ENCODE measurements around the gene DNAJC30.

DNA sequence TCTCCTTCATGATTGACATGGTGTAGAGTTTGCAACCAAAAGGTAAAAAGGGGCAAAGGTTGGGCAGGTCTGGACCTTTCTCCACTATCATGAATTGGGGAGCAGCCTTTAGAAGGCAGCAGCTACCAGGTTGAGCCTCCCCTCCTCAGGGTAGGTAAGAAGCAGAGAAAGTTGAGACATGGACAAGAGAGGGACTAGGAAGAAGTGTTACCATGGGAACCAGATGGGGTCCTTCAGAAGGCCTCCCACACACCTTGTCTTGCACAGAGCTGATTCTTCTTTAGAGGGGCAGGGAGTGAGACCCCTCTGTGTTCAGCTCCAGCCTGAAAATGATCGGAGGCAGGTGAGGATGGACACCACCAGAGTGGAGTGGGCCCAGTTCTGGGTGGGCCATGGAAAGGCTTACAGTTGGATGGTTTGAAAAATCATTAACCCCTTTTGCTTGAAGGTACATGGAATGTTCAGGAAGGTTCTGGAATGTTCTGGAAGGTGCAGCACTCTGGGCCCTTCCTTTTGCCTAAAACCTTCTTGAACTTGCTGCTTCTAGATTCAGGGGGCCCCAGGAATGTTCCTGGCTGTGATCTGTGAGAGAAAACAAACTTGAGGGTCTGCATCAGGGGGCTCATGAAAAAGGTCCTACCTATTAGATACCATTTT lies 8.7 kb downstream of the DNAJC30 start:
- TF ChIP-seq, protein P1, sequence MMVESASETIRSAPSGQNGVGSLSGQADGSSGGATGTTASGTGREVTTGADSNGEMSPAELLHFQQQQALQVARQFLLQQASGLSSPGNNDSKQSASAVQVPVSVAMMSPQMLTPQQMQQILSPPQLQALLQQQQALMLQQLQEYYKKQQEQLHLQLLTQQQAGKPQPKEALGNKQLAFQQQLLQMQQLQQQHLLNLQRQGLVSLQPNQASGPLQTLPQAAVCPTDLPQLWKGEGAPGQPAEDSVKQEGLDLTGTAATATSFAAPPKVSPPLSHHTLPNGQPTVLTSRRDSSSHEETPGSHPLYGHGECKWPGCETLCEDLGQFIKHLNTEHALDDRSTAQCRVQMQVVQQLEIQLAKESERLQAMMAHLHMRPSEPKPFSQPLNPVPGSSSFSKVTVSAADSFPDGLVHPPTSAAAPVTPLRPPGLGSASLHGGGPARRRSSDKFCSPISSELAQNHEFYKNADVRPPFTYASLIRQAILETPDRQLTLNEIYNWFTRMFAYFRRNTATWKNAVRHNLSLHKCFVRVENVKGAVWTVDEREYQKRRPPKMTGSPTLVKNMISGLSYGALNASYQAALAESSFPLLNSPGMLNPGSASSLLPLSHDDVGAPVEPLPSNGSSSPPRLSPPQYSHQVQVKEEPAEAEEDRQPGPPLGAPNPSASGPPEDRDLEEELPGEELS (CRISPR knock-in tag; IDR thresholded peaks at IDR 0.05), result no peak
- TF ChIP-seq NR1H2 (CRISPR knock-in tag; IDR thresholded peaks at IDR 0.05) (no peak), SP1 (CRISPR knock-in tag; conservative IDR thresholded peaks at IDR 0.05) (no peak)
- TF ChIP-seq, protein P2, sequence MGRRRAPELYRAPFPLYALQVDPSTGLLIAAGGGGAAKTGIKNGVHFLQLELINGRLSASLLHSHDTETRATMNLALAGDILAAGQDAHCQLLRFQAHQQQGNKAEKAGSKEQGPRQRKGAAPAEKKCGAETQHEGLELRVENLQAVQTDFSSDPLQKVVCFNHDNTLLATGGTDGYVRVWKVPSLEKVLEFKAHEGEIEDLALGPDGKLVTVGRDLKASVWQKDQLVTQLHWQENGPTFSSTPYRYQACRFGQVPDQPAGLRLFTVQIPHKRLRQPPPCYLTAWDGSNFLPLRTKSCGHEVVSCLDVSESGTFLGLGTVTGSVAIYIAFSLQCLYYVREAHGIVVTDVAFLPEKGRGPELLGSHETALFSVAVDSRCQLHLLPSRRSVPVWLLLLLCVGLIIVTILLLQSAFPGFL (CRISPR knock-in tag; IDR thresholded peaks at IDR 0.05; ENCODE audit: borderline replicate concordance), result no peak
- TF ChIP-seq, protein P3, sequence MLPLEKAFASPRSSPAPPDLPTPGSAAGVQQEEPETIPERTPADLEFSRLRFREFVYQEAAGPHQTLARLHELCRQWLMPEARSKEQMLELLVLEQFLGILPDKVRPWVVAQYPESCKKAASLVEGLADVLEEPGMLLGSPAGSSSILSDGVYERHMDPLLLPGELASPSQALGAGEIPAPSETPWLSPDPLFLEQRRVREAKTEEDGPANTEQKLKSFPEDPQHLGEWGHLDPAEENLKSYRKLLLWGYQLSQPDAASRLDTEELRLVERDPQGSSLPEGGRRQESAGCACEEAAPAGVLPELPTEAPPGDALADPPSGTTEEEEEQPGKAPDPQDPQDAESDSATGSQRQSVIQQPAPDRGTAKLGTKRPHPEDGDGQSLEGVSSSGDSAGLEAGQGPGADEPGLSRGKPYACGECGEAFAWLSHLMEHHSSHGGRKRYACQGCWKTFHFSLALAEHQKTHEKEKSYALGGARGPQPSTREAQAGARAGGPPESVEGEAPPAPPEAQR (CRISPR knock-in tag; IDR thresholded peaks at IDR 0.05), result no peak
- TF ChIP-seq, protein P4, sequence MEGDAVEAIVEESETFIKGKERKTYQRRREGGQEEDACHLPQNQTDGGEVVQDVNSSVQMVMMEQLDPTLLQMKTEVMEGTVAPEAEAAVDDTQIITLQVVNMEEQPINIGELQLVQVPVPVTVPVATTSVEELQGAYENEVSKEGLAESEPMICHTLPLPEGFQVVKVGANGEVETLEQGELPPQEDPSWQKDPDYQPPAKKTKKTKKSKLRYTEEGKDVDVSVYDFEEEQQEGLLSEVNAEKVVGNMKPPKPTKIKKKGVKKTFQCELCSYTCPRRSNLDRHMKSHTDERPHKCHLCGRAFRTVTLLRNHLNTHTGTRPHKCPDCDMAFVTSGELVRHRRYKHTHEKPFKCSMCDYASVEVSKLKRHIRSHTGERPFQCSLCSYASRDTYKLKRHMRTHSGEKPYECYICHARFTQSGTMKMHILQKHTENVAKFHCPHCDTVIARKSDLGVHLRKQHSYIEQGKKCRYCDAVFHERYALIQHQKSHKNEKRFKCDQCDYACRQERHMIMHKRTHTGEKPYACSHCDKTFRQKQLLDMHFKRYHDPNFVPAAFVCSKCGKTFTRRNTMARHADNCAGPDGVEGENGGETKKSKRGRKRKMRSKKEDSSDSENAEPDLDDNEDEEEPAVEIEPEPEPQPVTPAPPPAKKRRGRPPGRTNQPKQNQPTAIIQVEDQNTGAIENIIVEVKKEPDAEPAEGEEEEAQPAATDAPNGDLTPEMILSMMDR (IDR thresholded peaks at IDR 0.05), result no peak
